Stimulated activated CD4-positive, alpha-beta T cell treated with anti-CD3 and anti-CD28 coated beads, TNF-alpha, amount 100 ng/mL, for 48 hours (primary cell): ENCODE results near the gene PRKAG2.

Source experiments
- DNase-seq, 3 donors: peaks; one replicate each; pipeline ENCODE4 v3.0.0-alpha.2; 2020; ENCODE audit warnings: low read depth in 3 of 3

PRKAG2 gene

DNA sequence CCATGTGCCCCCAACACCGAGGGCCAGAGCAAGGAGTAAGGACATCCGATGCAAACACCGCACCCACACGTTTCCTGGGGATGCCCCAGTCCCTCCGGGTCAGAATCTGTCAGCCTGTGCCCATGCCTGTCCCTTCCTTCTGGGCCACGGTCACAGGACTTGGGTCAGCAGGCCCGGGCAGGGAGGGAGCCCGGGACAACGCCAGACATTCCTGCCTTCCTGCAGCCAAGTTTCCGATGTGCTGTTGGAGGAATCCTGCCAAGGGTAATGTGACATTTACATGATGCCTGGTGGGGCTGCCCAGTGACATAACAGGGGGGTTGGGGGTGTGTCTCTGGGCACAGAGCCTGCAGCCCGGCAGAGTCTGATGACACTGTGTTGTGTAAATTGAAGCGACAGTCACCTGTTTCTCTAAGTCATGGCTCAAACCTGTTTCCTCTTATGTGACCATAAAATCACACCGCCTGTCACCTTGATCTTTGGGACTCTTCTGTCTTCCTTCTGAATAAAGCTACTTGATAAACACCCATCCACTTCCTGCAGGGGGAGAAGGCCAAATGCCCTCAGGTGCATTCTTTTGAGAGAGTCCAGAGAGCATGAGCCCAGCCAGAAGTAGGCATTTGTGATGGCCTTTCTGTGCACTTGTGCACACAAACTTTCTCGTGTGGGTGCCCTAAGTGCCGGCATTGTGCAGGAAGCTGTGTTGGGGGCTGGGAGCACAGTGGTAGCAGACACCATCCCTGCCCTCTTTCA lies 181.9 kb downstream of the PRKAG2 start:
- no peak for DNase-seq

GRCh38 chr7:151694441-151694827 lies 182.5 kb downstream of the PRKAG2 start:
- no peak for DNase-seq

DNA sequence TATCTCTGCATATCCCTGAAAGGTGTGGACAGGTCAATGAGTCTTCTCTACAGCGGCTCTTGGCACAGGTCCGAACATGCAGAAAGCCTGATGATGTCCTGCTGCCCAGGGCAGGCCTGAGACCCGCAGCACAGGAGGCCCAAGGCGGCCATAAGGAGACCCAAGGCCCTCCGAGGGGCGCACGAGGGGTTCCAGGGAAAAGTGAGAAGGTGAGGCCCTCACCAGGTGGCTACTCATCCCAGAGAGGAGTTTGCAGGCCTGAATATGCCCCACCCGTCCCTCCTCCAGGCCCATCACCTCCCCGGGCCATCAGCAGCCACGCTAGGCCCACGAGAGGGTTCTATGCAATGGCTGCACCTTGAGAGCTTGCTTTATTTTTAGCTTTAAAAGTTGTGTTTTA lies 183.8 kb downstream of the PRKAG2 start:
- DNase-seq: no peak

DNA sequence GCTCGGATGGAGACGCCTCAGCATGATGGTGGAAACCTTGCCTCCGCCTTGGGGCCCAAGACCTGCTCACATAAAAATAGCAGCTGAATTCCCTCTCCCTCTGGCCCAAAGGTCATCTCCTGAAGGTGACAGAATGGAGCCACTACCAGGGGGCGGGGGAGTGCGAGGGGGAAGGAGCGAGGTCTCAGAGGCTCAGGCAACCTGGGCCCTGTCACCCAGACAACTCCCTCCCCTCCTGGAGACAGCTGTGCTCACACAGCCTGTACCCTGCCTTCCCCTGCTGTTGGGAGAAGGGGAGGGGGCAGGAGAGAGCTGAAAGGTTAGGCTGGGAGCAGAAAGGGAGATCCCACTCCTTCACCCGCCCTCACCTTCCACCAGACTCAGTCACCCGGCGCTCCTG lies 184.2 kb downstream of the PRKAG2 start:
- no peak for DNase-seq

GRCh38 chr7:151691449-151691848 lies 185.5 kb downstream of the PRKAG2 start:
- no peak for DNase-seq

DNA sequence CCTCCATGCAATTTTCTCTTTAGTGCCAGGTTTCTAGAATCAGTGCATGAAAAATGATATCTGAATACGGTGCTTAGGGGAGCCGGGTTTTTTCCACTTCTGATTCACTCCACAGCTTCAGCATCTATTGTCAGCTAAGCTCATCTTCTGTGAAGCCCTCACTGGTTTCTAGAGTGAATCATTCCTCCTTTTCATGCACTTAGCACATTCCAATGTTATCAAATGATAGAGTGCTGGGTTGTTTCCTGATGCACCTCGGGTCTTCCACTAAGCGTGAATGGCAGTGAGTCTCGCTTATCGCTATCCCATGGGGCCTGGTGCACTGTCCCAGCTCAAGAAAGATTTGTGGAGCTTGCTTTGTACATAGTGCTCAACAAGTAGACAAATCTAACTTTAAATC lies 186.3 kb downstream of the PRKAG2 start:
- DNase-seq: no peak

DNA sequence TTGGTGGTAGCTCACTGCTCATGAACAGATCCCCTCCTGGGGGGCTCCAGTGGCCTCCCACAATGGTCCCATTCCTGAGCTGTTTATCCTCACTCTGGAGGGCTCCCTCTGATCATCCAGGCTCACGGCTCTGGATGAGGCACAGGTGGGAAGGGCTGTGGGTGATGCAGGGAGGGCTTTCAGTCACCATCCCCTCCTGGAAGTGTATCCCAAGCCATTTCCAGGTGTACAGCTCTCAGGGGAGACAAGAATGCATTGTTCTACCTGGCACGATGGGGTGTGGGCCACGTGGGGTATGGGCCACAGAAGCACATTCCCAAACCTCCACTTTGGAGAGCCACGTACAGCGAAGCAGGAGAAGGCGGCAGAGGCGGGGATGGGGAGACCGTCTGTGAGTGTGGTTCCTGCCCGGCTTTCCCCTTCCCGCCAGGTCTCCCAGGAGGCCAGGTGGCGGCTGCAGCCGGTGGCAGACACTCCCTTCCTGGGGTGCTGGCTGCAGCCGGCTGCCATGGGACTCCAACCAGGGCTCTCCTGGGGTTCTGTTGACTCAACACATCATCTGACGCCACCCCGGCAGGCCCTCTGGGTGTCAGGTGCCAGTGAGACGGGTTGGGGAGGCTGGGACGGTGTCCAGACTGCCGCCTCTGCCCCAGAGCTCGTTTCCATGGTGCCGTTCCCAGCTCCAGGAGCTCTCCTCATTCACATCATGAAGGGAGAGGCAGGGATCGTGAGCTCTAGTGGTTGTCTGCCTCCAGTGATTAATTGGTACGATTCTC lies 187.5 kb downstream of the PRKAG2 start:
- no peak for DNase-seq

DNA sequence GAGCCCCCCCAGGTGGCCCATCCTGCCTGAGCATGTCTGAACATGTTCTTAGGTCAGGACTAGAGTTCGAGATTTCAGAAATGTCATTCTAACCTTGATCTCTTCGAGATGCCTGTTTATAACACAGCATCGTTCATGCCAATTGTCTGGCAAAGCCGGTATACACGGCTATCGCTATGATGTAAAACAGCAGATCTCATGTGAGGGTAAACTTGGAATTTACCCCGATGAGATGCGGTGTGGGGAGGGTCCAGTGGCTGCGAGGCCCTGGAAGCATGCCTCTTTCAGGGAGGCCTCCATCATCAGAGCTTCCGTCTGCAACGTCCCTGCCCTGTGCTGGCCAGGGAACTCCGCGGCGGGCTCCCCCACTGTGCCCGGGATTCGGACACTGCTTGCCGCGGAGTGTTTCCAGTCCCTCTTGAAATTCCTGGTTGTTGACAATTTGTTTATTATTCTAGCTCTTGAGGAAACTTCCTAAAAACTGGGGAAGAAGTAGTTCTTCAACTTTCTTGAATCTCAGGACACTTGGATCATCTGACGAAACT lies 188.6 kb downstream of the PRKAG2 start:
- no peak for DNase-seq

- DNase-seq: no peak
These were observed 189.2 kb downstream of the PRKAG2 start for GRCh38 chr7:151687523-151688235.

- no peak for DNase-seq
These were observed 190.1 kb downstream of the PRKAG2 start for GRCh38 chr7:151686826-151687225.

DNA sequence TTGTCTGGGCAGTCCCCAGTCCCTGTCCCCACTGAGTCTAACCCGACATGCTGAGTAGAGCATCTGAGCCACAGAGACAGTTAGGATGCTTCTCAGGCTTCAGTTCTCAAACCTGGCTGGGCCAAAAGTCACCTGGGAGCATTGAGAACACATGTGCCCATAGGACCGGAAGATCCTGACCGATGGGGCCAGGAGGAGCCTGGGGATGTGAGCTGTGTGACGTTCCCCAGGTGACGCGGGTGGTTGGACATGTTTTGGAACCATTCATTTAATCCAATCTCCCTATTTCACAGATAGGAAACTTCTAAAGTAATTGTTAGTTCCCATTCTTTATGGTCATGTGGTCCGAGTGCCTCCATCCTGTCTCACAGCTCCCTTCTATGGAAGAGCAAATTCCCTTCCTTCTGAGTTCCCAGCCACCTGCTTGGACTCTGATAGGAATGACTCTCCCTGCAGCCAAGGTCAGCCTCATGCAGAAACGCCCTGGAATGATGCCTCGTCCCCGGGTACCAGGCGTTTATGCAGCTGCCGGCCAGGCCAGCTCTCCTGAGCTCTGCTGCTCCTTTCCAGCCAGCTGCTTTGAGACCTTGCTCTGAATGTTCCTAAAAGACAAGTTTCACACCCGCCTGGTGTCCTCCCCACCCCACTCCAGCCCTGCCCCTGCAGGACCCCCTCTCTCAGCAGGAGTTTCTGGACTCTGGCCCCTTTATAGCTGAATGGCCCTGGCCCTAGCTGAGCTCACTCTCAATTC lies 190.7 kb downstream of the PRKAG2 start:
- DNase-seq: no peak

DNA sequence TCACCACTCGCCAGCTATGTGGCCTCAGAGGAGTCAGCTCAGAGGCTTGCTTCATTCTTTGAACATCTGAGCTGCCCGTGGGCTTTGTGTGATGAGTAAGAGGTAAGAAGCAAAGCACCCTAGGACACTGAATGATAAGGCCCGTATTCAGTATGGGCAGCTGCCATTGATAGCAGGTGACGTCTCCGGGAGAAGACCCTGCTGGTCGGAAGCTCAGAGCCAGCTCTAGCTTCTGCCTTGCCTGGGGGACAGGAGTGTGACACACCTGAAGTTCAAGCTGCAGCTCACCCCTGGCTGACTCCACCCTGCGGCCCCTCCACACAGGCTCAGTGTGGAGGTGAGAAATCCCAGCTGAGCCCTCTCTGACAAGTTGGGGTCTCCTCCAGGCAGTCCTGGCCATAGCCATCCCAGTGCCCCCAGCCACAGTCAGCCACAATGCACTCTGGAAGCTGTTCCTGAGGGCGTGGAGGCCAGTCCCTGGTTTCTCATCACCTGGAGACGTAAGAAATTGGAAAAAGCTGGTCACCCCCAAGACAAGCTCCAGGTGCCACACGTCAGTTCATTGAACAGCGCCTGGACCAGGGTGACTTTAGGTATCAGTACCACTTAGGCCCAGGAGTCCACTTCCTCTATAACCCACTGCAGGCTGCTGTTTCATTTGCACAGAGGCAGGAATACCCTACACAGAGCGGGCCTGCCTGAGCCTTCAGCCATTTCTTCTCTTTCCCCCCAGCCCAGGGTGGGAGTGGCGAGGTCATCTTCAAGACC lies 192.3 kb downstream of the PRKAG2 start:
- no peak for DNase-seq

GRCh38 chr7:151683615-151684407 lies 193.1 kb downstream of the PRKAG2 start:
- DNase-seq: no peak

- DNase-seq: no peak
These were observed 193.9 kb downstream of the PRKAG2 start for GRCh38 chr7:151682831-151683614.

GRCh38 chr7:151681726-151682125 lies 195.2 kb downstream of the PRKAG2 start:
- no peak for DNase-seq

- no peak for DNase-seq
These were observed 196.1 kb downstream of the PRKAG2 start for GRCh38 chr7:151680810-151681209.

GRCh38 chr7:151679881-151680612 lies 196.9 kb downstream of the PRKAG2 start:
- no peak for DNase-seq

- DNase-seq: no peak
These were observed 197.7 kb downstream of the PRKAG2 start for GRCh38 chr7:151679071-151679708.
